NCI-H2227 (cell line): ENCODE measurements around the gene ADGRV1.

Experiments
- DNase-seq: peaks from one replicate; lab custom pipeline; 2025; ENCODE audit not compliant: unreplicated experiment; lab: John Stamatoyannopoulos, UW

ADGRV1 gene

GRCh38 chr5:91146905-91147600 lies 588.5 kb downstream of the ADGRV1 start:
- no peak for DNase-seq

GRCh38 chr5:91150234-91150633 lies 591.6 kb downstream of the ADGRV1 start:
- no peak for DNase-seq

GRCh38 chr5:91150636-91151035 lies 592.0 kb downstream of the ADGRV1 start:
- no peak for DNase-seq

GRCh38 chr5:91151947-91152346 lies 593.4 kb downstream of the ADGRV1 start:
- DNase-seq: no peak

GRCh38 chr5:91154338-91154737 lies 595.7 kb downstream of the ADGRV1 start:
- no peak for DNase-seq

GRCh38 chr5:91155274-91155673 lies 596.7 kb downstream of the ADGRV1 start:
- DNase-seq: no peak

- no peak for DNase-seq
Measured at GRCh38 chr5:91156242-91156641, 597.6 kb downstream of the ADGRV1 start.

GRCh38 chr5:91158011-91158410 lies 599.4 kb downstream of the ADGRV1 start:
- DNase-seq: peak; percentile 6

GRCh38 chr5:91159647-91160046 lies 601.0 kb downstream of the ADGRV1 start:
- DNase-seq: no peak

GRCh38 chr5:91160714-91161285 lies 602.2 kb downstream of the ADGRV1 start:
- no peak for DNase-seq

GRCh38 chr5:91162534-91163381 lies 604.2 kb downstream of the ADGRV1 start:
- no peak for DNase-seq

- DNase-seq: no peak
Measured at GRCh38 chr5:91164424-91164823, 605.8 kb downstream of the ADGRV1 start.

- DNase-seq: no peak
Measured at GRCh38 chr5:91166059-91166807, 607.6 kb downstream of the ADGRV1 start.

- no peak for DNase-seq
Measured at GRCh38 chr5:91168859-91169258, 610.3 kb downstream of the ADGRV1 start.

GRCh38 chr5:91170266-91170665 lies 611.7 kb downstream of the ADGRV1 start:
- no peak for DNase-seq

GRCh38 chr5:91171322-91171721 lies 612.7 kb downstream of the ADGRV1 start:
- no peak for DNase-seq

- no peak for DNase-seq
Measured at GRCh38 chr5:91174396-91174795, 615.8 kb downstream of the ADGRV1 start.

GRCh38 chr5:91175708-91176107 lies 617.1 kb downstream of the ADGRV1 start:
- no peak for DNase-seq

GRCh38 chr5:91176288-91177016 lies 617.9 kb downstream of the ADGRV1 start:
- DNase-seq: no peak

GRCh38 chr5:91177085-91177484 lies 618.5 kb downstream of the ADGRV1 start:
- DNase-seq: no peak

- DNase-seq: no peak
Measured at GRCh38 chr5:91177639-91178038, 619.0 kb downstream of the ADGRV1 start.
